Measurements from ENCODE around the gene RNPEPL1. TPM values are rescaled to one million over a fixed set of nuclear protein-coding genes. Genes with fewer than 3 reads are reported as not detected.

The RNPEPL1 gene
- polyA plus RNA-seq, 2 of the 4 experiments (the other 2 are of a cell fraction) = 9.2 to 26.3 TPM

GRCh38 chr2:240573071-240573515 lies 4.8 kb downstream of the RNPEPL1 start:
- no peak for TF ChIP-seq FOSB (CRISPR knock-in tag; IDR thresholded peaks at IDR 0.05)
- TF ChIP-seq TFCP2L1 (CRISPR knock-in tag; IDR thresholded peaks at IDR 0.05) = no peak
- no peak for TF ChIP-seq PBX3 (IDR thresholded peaks at IDR 0.05)
- no peak for TF ChIP-seq E2F6 (IDR thresholded peaks at IDR 0.05; ENCODE audit: borderline replicate concordance, low read depth)
- TF ChIP-seq RAD21 (conservative IDR thresholded peaks at IDR 0.05 in 1 of 2, IDR thresholded peaks at IDR 0.05 in 1 of 2) = no peak
- no peak for TF ChIP-seq ELK1 (IDR thresholded peaks at IDR 0.05; ENCODE audit: low read depth, low read length)
- TF ChIP-seq RFX5 (IDR thresholded peaks at IDR 0.05) = no peak
- TF ChIP-seq HOXB5 (CRISPR knock-in tag; IDR thresholded peaks at IDR 0.05) = no peak
- TF ChIP-seq ZSCAN20 (CRISPR knock-in tag; IDR thresholded peaks at IDR 0.05) = no peak
- no peak for TF ChIP-seq NFE2L2 (conservative IDR thresholded peaks at IDR 0.05; ENCODE audit: low read length)
- TF ChIP-seq PHF8 (IDR thresholded peaks at IDR 0.05; ENCODE audit: borderline replicate concordance, low read depth) = no peak
- ChIA-PET POLR2A (interaction anchor here (0.5 kb wide), 1 partner anchor 547 kb away, joined by 5 read pairs; no protein-coding TSS in a partner anchor), CTCF (interaction anchor here (0.9 to 1.1 kb wide), 2 partner anchors 9 to 10 kb away, joined by 3 to 4 read pairs; no protein-coding TSS in a partner anchor)
- FAIRE-seq = no peak
- Histone ChIP-seq H3K4me3 (no peak overlapping the region), H3K4me2 (no peak overlapping the region), H3K9me3 (no peaks in the 10 kb centered on the region), H3K27ac (no peak overlapping the region), H3K4me1 (peaks cover 12% of the 10 kb centered on the region)
- ATAC-seq = no peak
- 100% methylated on average over 5 of the region's 20 CpGs for WGBS (ENCODE audit: missing lambda C conversion rate)
- DNase-seq (ENCODE audit: low read depth in 1 of 2, low spot score in 1 of 2) = no peak

GRCh38 chr2:240573516-240574385 lies 5.5 kb downstream of the RNPEPL1 start:
- Histone ChIP-seq H3K4me2 (no peak overlapping the region), H3K4me3 (no peak overlapping the region), H3K4me1 (peaks cover 14% of the 10 kb centered on the region), H3K27ac (no peak overlapping the region), H3K9me3 (no peaks in the 10 kb centered on the region)
- CTCF ChIA-PET = interaction anchor here (1.1 to 7.3 kb wide), 2 partner anchors 8 to 11 kb away, joined by 4 to 76 read pairs; no protein-coding TSS in a partner anchor
- FAIRE-seq (no peak), DNase-seq (ENCODE audit: low read depth in 1 of 2, low spot score in 1 of 2) (no peak), ATAC-seq (no peak)
- TF ChIP-seq CTCF (IDR thresholded peaks at IDR 0.05) = no peak
- WGBS (ENCODE audit: missing lambda C conversion rate) = 94% methylated on average over 21 of the region's 37 CpGs
- POLR2A ChIA-PET = interaction anchor here (0.5 kb wide), 1 partner anchor 548 kb away, joined by 5 read pairs; no protein-coding TSS in a partner anchor

GRCh38 chr2:240574386-240575100 lies 6.3 kb downstream of the RNPEPL1 start:
- H3K4me2 ChIP-seq = no peak overlapping the region
- ATAC-seq = no peak
- no peaks in the 10 kb centered on the region for H3K9me3 ChIP-seq
- no peak overlapping the region for H3K4me3 ChIP-seq
- WGBS (ENCODE audit: missing lambda C conversion rate) = 95% methylated on average over 16 of the region's 21 CpGs
- POLR2A ChIA-PET = interaction anchor here (3.4 kb wide), 1 partner anchor 12 kb away, joined by 9 read pairs; the partner anchor contains the start of gene CAPN10
- CTCF ChIA-PET = interaction anchor here (1.1 to 7.3 kb wide), 2 partner anchors 9 to 27 kb away, joined by 3 to 76 read pairs; no protein-coding TSS in a partner anchor
- H3K4me1 ChIP-seq = peaks cover 19% of the 10 kb centered on the region
- TF ChIP-seq HDAC2 (IDR thresholded peaks at IDR 0.05) = no peak
- no peak for TF ChIP-seq USF2 (IDR thresholded peaks at IDR 0.05)
- TF ChIP-seq HOXA7 (CRISPR knock-in tag; IDR thresholded peaks at IDR 0.05) = no peak
- TF ChIP-seq RNF2 (IDR thresholded peaks at IDR 0.05; ENCODE audit: borderline replicate concordance, low read depth) = no peak
- no peak for TF ChIP-seq NPAS2 (CRISPR knock-in tag; IDR thresholded peaks at IDR 0.05; ENCODE audit: borderline replicate concordance)
- no peak for TF ChIP-seq SMC3 (IDR thresholded peaks at IDR 0.05)
- no peak for TF ChIP-seq MAZ (IDR thresholded peaks at IDR 0.05; ENCODE audit: borderline replicate concordance, low read depth, low read length)
- no peak for TF ChIP-seq EHF (CRISPR knock-in tag; IDR thresholded peaks at IDR 0.05)
- no peak for TF ChIP-seq ATOH8 (CRISPR knock-in tag; IDR thresholded peaks at IDR 0.05; ENCODE audit: low read depth)
- no peak for DNase-seq (ENCODE audit: low read depth in 1 of 2, low spot score in 1 of 2)
- no peak overlapping the region for H3K27ac ChIP-seq
- no peak for FAIRE-seq

All from A549 (cell line).